Activated naive CD4-positive, alpha-beta T cell treated with anti-CD3 and anti-CD28 coated beads, Interleukin-2, amount 50 U/mL, for 16 hours (primary cell): ENCODE data around the gene SPRTN.

Experiments used
- DNase-seq: peaks from one replicate; pipeline ENCODE4 v3.0.0-alpha.2; 2020

Gene SPRTN, protein sequence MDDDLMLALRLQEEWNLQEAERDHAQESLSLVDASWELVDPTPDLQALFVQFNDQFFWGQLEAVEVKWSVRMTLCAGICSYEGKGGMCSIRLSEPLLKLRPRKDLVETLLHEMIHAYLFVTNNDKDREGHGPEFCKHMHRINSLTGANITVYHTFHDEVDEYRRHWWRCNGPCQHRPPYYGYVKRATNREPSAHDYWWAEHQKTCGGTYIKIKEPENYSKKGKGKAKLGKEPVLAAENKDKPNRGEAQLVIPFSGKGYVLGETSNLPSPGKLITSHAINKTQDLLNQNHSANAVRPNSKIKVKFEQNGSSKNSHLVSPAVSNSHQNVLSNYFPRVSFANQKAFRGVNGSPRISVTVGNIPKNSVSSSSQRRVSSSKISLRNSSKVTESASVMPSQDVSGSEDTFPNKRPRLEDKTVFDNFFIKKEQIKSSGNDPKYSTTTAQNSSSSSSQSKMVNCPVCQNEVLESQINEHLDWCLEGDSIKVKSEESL

DNA sequence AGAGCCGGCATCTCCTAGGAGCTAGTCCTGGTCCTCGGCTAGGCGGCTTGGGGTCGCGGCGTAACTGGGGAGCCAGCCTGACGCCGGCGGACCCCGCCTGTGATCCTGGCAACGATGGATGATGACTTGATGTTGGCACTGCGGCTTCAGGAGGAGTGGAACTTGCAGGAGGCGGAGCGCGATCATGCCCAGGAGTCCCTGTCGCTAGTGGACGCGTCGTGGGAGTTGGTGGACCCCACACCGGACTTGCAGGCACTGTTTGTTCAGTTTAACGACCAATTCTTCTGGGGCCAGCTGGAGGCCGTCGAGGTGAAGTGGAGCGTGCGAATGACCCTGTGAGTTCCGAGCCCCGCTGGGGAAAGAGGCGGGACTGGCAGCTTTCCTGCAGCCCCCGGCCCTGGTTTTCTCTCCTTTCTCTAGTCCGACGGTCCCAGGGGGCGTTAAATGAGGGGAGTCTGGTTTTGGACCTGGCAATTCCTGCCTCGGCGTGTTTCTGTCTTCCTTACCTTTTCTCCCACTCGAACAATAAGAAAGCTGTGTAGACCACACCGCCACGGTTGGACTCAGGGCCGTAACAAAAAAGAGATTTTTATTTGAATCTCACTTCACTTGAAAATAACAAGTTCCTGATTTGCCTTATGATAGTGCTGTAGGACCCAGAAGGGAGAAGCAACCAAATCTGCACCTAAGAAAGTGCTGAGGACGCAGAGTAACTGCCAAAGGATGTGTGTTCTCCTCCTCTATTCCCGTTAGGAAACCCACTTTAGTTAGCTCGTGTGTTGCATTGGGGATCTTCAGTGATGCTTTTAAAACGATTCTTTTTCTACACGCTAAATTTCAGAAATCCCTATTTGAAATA is at the start of gene SPRTN:
Gene SPRTN (plus strand): TSS at position 24 of the 859 bp plus-strand sequence. CDS start 91 bp downstream, at position 115.
- no peak for DNase-seq

DNA sequence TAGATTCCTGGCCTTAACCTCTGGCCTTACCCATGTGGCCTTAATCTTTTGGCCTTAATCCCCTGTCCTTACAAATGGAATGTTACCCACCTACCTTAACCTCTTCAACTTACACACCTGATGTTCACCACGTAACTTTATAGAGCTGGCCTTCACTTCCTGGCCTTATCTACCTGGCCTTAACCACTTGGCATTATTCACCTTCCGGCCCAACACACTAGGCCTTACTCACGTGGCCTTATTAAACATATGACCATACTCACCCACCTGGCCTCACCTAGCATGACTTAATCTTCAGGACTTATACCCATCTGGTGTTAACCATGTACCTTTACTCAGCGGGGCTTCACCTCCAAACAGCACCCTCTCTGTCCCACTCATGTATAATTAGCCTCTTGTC is 42.2 kb upstream of the SPRTN start:
- DNase-seq: no peak

DNA sequence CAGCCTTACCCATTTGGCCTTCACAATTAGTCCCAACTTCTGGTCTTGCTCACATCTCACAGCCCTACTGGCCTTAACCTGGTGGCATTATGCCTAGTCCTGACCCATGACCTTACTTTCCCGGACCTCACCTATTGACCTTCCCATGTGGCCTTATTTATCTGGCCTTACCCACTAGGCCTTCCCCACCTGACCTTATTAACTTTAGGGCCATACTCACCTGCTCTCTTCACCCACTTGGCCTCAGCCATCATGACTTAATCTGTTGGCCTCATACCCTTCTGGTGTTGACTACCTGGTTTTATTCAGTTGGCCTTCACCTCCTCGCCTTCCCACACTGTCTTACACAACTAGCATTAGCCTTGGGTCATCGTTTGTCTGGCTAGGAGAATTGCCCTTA is 36.1 kb upstream of the SPRTN start:
- no peak for DNase-seq

DNA sequence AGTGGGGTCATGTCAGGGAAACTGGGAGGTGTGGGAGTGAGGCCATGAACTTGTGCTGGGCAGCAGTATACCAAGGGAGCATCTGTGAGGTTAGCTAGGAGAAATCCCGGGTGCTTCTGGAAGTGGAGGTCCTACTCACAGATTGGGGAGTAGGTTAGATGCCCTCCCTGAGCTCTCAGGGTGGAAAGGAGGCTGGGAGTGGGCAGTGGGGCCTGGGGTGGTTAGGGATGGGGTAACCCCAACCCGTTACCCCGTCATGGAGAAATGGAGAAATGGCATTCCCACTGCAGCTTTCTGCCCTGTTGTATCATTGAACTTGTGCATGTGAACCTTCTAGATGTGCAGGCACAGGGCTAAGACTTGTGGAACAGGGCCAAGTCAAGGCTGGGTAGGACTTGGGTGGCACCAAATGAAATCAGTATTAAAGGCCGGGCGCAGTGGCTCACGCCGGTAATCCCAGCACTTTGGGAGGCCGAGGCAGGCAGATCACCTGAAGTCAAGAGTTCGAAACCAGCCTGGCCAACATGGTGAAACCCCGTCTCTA is 27.6 kb upstream of the SPRTN start:
- DNase-seq: no peak

DNA sequence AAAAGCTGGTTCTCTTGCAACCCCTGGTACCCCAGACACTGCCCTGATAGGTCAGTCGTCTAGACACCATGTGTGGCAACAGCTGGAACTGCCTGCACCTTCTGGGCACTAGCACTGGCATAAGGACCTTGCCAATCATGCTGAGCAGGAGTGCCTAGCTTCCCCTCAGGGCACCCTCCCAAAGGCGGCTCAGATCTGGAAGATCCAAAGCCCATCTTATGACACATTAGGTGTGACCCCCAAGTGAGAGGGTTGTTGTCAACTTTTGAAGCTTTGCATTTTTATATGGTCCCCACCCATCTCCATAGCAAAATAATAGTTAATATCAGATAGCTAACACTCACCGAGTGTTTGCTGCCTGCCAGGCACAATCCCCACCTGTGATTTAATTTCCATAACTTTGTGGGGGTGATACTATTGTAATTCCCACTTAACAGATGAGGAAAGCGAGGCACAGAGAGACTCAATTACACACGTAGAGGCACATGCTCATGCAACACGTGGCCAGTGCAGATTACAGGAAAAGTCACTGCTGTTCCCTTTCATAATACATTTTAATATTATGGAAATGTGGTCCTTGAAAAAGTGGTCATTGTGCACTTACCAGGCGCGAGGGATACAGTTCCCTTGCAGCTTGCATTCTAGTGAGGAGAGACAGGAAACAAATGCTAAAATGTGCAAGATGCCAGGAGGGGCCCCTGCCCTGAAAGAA is 26.2 kb upstream of the SPRTN start:
- no peak for DNase-seq

DNA sequence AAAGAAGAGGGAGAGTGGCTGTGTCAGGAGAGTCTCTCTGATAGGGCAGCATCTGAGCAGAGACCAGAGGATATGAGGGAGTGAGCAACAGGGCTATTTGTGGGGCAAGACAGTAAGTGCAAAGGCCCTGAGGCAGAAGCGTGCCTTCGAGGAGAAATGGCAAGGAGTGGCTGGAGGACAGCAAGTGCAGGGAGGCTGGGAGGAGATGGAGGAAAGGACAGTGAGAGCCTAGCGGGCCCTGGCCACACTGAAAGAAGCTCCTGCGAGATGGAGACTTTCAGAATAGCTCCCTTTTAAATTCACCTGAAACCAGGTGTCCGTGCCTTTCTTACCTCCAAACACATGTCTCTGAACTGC is 25.7 kb upstream of the SPRTN start:
- no peak for DNase-seq

DNA sequence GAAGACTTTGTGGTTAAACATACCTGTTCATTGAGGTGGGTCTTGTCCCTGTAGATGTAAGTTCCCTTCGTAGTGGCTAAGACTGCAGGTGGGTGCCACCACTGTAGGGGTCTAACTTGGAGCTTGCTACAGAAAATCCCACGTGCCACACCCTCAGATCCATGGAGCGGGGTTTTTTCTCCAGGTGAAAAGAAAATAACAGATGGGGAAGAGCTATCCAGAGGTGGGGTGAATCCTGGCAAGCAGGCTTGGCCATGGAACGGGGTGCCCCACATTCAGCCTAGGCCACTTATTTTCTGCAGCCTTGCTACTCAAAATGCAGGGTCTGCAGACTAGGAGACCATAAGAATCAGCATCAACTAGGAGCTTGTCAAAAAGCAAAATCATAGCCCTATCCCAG is 24.4 kb upstream of the SPRTN start:
- no peak for DNase-seq

DNA sequence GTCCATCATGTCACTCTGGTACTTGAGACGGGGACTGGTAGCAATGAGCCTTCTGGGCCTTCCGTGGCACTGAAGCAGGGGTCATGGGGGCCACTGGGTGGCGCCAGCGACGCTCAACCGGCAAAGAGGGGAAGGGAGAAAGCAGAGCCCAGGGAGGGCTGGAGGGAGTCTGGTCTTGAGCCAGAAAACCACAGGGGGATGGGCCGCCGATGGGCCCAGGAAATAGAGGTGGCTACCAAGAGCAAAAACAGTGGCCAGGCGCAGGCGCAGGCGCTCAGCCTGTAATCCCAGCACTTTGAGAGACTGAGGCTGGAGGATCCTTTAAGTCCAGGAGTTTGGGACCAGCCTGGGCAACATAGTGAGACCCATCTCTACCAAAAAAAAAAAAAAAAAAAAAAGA is 22.2 kb upstream of the SPRTN start:
- peak; percentile 41 for DNase-seq

DNA sequence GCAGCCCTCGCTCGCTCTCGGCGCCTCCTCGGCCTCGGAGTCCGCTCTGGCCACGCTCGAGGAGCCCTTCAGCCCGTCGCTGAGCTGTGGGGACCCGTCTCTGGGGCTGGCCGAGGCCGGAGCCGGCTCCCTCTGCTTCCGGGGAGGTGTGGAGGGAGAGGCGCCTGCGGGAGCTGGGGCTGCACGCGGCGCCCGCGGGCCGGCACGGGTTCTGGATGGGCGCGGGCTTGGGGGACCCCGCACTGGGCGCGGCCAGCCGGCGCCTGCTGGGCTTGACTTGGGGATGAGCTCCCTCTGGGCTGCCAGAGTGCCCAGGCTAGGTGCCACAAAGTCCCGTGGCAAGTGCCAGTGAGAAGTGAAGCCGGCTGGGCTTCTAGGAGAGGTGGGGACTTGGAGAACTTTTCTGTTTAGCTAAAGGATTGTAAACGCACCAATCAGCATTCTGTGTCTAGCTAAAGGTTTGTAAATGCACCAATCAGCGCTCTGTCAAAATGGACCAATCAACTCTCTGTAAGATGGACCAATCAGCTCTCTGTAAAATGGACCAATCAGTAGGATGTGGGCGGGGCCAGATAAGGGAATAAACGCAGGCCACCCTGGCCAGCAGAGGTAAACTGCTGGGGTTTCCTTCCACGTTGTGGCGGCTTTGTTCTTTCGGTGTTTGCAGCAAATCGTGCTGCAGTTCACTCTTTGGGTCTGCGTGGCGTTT is 20.6 kb upstream of the SPRTN start:
- no peak for DNase-seq

DNA sequence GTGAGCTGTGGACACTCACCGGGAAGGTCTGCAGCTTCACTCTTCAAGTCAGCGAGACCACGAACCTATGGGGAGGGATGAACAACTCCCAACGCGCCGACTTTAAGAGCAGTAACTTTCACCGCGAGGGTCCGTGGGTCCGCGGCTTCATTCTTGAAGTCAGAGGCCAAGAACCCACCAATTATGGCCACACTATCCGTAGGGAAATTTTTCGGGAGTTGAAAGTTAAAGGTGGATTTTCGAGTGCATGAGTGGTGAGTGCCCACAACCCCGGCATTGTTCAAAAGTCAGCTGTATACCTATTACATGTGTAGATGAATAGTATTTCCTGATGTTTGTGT is 20.1 kb upstream of the SPRTN start:
- DNase-seq: no peak

DNA sequence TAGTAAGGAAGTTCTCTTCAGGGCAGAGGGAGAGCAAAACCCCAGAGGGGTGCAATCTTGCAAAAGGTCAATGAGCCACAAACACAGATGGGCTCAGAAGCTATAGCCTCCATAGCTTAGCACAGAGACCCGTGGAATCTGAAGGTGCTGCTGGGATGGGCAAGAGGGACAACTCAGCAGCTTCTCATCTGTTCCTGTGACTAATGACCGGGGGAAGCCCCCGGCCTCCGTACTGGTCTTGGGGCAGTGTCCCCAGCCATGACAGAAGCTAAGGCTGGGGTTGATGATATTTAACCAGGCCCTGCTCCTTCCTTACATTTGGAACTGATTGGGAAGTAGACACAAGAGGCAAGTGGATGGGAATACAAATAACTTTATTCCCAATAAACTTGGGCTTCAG is 19.5 kb upstream of the SPRTN start:
- no peak for DNase-seq

DNA sequence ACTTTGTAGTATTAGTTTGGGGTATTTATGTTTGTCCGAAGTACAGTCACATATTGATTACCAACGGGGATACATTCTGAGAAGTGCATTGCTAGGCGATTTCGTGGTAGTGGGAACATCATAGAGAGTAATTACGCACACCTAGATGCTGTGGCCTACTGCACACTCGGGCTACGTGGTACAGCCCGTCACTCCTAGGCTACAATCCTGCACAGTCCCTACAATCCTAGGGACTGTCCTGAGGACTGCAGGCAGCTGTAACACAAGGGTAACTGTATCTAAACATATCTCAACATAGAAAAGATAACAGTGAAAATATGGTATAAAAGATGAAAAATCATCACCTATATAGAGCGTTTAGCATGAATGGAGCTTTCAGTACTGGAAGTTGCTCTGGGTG is 19.0 kb upstream of the SPRTN start:
- no peak for DNase-seq

DNA sequence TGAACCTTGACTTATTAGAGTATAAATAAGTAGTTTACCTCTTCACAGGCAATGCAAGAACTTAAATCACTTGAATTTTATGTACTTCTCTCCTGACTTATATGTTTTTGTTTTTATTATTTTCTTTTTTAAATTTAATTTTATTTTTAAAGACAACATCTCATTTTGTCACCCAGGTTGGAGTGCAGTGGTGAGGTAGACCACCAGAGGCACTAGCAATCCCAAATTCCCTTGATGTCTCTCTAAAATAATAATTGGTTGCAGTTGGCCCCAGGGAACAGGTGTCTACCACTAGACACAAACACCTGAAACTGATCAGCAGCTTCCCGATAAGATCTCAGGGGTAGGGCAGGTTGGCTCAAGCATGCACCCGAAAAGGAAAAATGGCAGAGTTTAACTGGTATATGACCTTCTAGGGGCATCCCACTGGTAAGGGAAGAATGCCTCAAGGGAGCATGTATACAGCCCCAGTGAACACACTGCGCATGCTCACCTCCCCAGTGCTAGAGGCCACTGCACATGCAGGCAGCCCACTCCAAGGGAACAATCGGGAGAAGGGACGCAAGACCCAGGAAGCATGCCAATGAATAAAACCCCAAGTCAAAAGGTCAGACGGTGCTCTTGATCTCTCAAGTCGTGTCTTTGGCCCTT is 15.1 kb upstream of the SPRTN start:
- no peak for DNase-seq

DNA sequence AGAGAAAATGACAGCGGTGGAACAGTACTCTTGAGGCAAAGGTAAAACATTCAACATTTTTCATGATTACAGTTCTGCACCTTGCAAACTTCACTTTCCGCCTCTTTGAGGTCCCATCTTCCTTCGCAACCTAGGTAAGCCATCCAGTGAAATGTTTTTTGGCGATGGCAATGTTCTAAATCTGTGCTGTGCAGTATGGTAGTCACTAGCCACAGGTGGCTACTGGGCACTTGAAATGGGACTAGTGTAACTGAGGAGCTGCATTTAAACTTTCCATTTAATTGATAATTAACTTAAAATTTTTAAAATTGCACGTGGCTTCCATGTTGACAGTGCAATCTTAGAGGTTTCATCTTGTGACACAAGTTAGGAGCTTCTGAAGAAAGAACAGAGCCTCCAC is 13.4 kb upstream of the SPRTN start:
- DNase-seq: no peak

DNA sequence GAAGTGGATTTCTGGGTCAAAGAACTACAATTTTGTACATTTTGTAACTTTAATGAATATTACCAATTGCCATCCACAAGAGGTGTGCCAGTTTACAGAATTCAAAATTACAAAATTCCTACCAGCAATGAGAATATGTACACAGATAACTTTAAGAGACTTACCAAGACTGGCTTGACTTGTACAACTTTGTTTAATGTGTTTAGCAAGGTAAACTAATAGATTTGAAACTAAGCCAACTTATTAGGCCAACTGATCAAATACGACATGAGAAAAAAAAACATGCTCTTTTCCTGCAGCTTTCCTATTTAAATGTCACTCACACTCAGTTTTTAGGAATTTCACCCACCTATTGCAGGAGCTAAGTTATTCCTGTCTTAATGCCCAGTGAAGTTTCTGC is 11.8 kb upstream of the SPRTN start:
- DNase-seq: no peak

DNA sequence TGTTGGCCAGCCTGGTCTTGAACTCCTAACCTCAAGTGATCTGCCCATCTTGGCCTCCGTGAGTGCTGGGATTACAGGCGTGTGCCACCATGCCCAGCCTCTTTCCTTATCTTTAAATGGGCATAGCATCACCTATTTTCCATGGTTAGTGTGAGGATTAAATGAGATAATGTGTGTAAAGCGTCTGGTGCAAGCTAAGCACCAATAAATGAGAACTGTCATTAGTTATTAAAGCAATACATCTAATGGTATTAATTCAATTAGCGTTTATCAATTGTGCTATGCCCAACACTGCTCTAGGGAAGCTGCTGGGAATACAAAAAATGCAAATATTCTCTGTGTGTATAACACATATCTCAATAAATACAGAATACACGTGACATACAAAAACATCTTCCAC is 10.5 kb upstream of the SPRTN start:
- no peak for DNase-seq

DNA sequence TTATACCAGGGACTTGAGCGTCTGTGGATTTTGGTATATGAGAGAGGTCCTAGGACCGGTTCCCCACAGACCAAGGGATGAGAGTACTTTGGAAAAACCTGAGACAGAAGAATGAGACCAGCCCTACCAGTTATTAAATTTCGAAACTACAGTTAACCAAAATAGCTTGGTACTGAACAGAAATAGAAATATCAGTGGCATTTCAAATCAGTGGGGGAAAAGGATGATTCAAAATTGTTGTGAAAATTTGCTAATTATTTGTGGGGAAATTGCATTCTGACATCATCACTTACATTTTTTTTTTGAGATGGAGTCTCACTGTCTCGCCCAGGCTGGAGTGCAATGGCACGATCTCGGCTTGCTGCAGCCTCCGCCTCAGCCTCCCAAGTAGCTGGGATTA is 8.6 kb upstream of the SPRTN start:
- DNase-seq: no peak

DNA sequence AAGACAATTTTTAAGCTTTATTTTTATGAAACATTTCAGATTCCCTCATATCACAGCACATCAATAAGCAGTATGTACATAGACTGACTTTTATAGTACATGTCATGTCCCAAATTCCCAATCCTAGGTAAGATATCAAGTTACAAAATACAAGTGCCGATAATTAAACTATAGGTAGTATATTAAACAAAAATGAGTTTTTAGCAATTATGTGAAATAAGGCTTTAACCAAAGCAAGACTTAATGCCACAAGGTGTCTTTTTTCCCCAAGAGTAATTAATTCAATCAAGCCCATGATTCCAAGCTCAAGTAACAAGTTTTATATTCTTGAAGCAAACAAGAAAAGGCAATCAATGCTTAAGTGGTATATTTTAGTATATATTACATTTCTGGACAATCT is 5.3 kb upstream of the SPRTN start:
- no peak for DNase-seq

DNA sequence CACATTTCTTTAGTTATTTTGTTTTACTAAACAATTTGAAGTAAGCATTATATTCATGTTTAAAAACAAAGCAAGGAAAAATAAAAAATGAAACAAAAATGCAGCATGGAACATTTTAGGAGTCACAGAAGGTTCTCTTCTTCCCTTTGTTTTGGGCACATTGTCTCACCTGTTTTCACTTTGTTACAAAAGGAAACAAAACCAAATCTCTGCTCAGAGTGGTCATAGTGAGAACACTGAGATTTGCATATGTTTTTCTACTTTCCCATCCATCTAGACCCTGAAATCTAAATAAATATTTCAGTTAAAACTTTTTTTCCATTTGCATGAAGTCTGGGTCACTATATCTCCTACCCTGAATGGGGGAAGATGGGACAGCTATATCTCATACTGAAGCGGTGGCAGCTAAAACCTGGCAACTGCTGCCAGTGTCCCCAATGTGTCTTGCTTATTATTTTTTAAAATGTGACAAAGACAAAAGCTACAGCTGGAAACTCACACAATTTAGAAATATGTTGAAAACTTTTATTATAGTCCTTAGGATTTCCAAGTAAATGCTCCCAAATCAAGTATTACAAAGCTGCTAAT is 3.9 kb upstream of the SPRTN start:
- no peak for DNase-seq

DNA sequence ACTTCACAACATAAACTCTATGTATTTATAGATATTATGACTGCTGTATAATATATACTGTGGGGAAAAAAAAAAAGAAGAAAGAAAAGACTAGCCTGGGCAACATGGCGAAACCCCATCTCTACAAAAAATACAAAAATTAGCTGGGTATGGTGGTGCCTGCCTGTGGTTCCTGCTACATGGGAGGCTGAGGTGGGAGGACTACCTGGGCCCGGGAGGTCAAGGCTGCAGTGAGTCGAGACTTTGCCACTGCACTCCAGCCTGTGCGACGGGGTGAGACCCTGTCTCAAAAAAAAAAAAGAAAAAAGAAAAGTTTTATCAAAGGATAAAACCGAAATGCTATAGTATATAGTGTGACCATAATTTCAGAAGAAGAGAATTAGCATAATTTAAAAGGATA is 3.1 kb upstream of the SPRTN start:
- DNase-seq: no peak

DNA sequence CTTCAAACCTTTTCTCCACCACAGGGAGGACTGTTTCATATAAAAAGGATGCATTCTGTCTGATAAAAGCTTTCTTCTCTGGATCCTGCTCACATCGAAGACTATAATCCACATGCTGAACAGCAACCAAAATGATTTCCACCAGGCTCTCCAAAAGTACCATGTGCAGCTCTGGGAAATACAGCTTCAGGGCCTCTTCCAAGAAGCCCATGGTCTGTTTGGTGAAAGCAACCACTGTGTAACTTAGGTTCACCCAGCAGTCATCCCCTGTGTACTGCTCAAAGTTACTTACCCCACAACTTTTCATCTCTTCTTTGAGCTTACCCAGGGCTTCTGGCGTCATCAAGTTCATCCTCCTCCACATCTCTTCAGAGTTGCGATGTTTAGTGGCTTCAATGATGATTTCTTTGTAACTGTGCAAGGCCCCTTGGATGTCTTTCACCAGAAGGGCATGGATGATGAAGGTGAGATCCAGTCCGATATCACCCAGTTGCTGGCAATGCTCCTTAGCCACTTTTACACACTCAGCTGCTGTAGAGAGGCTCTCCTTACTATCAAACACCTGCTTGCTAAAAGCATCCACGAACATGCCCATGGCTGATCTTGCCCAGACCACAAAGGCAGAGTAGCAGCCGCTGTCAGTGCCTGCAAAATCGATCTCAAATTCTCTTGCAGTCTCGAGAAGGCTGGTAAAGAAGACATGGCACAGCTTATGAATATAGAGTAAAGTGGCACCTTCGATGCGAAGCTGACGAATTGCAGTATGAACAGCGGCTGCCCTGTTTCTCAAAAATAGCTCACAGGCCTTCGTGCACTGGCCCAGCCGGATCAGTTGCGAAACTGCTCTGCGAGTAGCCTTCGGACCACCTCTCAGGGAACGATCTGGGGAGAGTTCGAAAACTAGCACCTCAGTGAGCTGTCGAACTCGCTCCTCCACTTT is 2.2 kb upstream of the SPRTN start:
- DNase-seq: no peak
